Omental fat pad (tissue), 4 donors: Measurements from ENCODE around the gene HIVEP2. TPM values are rescaled to one million over a fixed set of nuclear protein-coding genes. Genes with fewer than 3 reads are reported as not detected.

Experiments used
- ATAC-seq: fragments of 150-250 bp; one replicate; pipeline ENCODE4 v1.9.1; 2016; ENCODE audit warnings: mild to moderate bottlenecking, moderate library complexity; ENCODE audit not compliant: low FRiP score
- DNase-seq: peaks from one replicate; pipeline ENCODE4 v3.0.0-alpha.2; 2019; ENCODE audit warnings: low spot score
- total RNA-seq, 4 donors: library from RNA; depleted of rRNA; stranded (reverse); fragments of >200 nt; gene quantifications; one replicate each; pipeline ENCODE4 v1.1.0, GENCODE V29; 2016
- TF ChIP-seq, protein P1 (sequence below), 3 donors: fragments of 450-650 bp; IDR thresholded peaks; one replicate each; pipeline ENCODE4 v1.5.1; 2016 to 2017; ENCODE audit warnings: antibody characterized with exemption in 3 of 3, mild to moderate bottlenecking in 3 of 3, moderate library complexity in 2 of 3

HIVEP2 gene
- total RNA-seq, 4 donors from 2014 or later: 14.9 to 47.3 (median 26.9) TPM

GRCh38 chr6:142800240-142800639, 144.7 kb downstream of the HIVEP2 start:
- no peak for ATAC-seq
- TF ChIP-seq, protein P1, sequence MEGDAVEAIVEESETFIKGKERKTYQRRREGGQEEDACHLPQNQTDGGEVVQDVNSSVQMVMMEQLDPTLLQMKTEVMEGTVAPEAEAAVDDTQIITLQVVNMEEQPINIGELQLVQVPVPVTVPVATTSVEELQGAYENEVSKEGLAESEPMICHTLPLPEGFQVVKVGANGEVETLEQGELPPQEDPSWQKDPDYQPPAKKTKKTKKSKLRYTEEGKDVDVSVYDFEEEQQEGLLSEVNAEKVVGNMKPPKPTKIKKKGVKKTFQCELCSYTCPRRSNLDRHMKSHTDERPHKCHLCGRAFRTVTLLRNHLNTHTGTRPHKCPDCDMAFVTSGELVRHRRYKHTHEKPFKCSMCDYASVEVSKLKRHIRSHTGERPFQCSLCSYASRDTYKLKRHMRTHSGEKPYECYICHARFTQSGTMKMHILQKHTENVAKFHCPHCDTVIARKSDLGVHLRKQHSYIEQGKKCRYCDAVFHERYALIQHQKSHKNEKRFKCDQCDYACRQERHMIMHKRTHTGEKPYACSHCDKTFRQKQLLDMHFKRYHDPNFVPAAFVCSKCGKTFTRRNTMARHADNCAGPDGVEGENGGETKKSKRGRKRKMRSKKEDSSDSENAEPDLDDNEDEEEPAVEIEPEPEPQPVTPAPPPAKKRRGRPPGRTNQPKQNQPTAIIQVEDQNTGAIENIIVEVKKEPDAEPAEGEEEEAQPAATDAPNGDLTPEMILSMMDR (IDR thresholded peaks at IDR 0.05): no peak

DNA sequence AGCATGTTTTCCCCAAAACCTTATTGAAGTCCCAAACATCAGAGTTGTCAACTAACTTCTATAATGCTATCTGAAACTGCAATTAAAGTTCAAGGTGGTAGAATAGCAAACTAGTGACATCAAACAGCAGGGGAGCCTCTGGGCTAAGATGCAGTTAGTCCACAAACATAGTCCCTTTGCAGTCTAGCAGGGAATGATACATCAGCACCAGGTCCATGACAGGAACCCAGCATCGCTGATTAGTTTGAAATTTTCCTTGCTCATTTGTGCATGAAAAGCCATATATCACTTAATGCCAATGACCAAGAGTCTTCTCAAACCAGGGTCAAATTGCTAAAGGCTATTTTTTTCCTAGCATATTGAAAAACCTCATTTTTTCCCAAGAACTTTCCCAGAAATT, 145.3 kb downstream of the HIVEP2 start:
- ATAC-seq (no peak), DNase-seq (no peak)
- TF ChIP-seq, protein P1 (IDR thresholded peaks at IDR 0.05): no peak

More at GRCh38 chr6:142800240-142800639, 144.7 kb downstream of the HIVEP2 start:
- no peak for DNase-seq

DNA sequence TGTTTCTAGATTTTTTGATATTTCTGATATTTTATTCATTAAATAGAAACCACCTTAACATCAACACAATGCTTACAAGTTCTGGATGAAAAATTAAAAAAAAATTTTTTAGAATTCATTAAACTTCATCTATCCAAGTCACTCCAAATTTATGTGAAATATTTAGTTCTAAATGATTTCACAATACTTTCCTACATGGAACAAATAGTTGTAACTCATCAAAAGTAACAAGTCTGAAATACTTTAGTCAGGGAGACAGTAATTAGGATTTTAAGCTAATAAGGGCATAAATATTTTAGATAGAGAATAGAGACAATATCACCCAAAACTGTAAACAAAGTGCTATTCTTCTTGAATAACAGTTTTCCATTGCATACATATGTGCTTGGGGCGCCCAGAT, 147.8 kb downstream of the HIVEP2 start:
- ATAC-seq (no peak), DNase-seq (no peak)
- TF ChIP-seq, protein P1 (IDR thresholded peaks at IDR 0.05): no peak

DNA sequence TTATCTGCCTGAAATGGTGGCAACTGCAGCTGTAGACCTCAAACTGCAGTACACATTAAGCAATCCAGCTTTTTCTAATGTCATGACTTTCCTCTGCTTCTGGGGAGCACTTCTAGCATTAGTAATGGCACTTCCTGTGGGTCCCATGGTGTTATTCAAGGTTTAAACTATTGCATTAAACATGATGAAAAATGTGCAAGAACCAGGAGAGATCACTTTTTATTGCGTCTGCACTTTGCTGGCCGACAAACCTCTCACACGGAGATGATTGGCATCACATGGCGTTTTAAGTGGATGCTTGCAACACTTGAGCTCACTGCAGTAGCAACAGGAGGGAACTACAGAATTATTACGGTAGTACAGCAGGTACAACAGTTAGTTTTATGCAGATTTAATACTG, 148.4 kb downstream of the HIVEP2 start:
- no peak for DNase-seq

GRCh38 chr6:142796024-142796423, 149.0 kb downstream of the HIVEP2 start:
- TF ChIP-seq, protein P1 (IDR thresholded peaks at IDR 0.05): no peak
- no peak for ATAC-seq

More for the DNA sequence above, 148.4 kb downstream of the HIVEP2 start:
- no peak for ATAC-seq
- TF ChIP-seq, protein P1 (IDR thresholded peaks at IDR 0.05): no peak

GRCh38 chr6:142794424-142794823, 150.6 kb downstream of the HIVEP2 start:
- DNase-seq (no peak), ATAC-seq (no peak)
- TF ChIP-seq, protein P1 (IDR thresholded peaks at IDR 0.05): no peak

More at GRCh38 chr6:142796024-142796423, 149.0 kb downstream of the HIVEP2 start:
- no peak for DNase-seq

- ATAC-seq (no peak), DNase-seq (no peak)
- TF ChIP-seq, protein P1 (IDR thresholded peaks at IDR 0.05): no peak
These were observed 154.7 kb downstream of the HIVEP2 start for GRCh38 chr6:142790257-142790656.
